HepG2 (cell line): ENCODE results near the gene BDP1. TPM values are rescaled to one million over a fixed set of nuclear protein-coding genes. Genes with fewer than 3 reads are reported as not detected.
"Not testable (repeated sequence)": the region's sequence is repeated elsewhere in the genome, so short reads cannot be mapped to it uniquely, and the experiment has no call there.

Experiments used
- ATAC-seq: fragments of 200-7000 bp; cut with Tn5 transposase; 3 replicates; pipeline ENCODE4 v1.9.1; 2020; ENCODE audit warnings: mild to moderate bottlenecking, moderate library complexity
- BruUV-seq: library from RNA; stranded (reverse); fragments of 400-500 nt; replicated peaks from 2 replicates; lab custom pipeline; 2021; lab: Mats Ljungman, UMichigan
- CTCF ChIA-PET: fragments of 300-600 bp; formaldehyde crosslinking; extraction: SDS; loops from one replicate; lab custom pipeline; 2021; ENCODE audit warnings: low total read pairs, inconsistent platforms, low intra/inter-chr PET ratio; lab: Yijun Ruan, JAX
- POLR2A ChIA-PET: fragments of 350-600 bp; sonication (Branson Sonifier 250); formaldehyde crosslinking; loops from one replicate; lab custom pipeline; 2020; ENCODE audit warnings: antibody characterized with exemption, inconsistent platforms; lab: Yijun Ruan, JAX
- DNase-seq: peaks from one replicate; pipeline ENCODE4 v3.0.0-alpha.2; 2015; ENCODE audit warnings: low spot score
- FAIRE-seq: peaks from 3 replicates; lab custom pipeline; 2011; peaks lifted over from hg19 to GRCh38; lab: Jason Lieb, UNC
- H2AFZ ChIP-seq: one replicate; pipeline ENCODE4 v1.6.1; 2011; ENCODE audit warnings: low read length, inconsistent platforms
- H3K27ac ChIP-seq: fragments of 300-600 bp; 3 replicates; pipeline ENCODE4 v1.8.0; 2011; ENCODE audit warnings: mixed run types, mild to moderate bottlenecking, mixed read lengths, low read length, inconsistent platforms; ENCODE audit not compliant: insufficient read depth; ENCODE audit errors: extremely low read length
- H3K27me3 ChIP-seq, 2 experiments: fragments of 200-600 bp in 1 of 2; 2 replicates in 1 of 2; 3 replicates in 1 of 2; pipeline versions ENCODE4 v1.6.0 to v1.8.0; 2011; ENCODE audit warnings: low read length in 2 of 2, mild to moderate bottlenecking in 2 of 2, moderate library complexity in 2 of 2, inconsistent platforms in 1 of 2; ENCODE audit not compliant: insufficient read depth in 2 of 2, control insufficient read depth in 1 of 2
- H3K36me3 ChIP-seq, 2 experiments: fragments of 200-600 bp in 1 of 2; replicated peaks in 1 of 2; 2 replicates in 1 of 2; 3 replicates in 1 of 2; pipeline versions ENCODE4 v1.5.1 to v1.8.0; 2011; ENCODE audit warnings: low read length in 2 of 2, inconsistent platforms in 1 of 2; ENCODE audit not compliant: insufficient read depth in 2 of 2, control insufficient read depth in 1 of 2
- H3K4me1 ChIP-seq: 2 replicates; pipeline ENCODE4 v1.5.1; 2012; ENCODE audit warnings: low read length, inconsistent platforms; ENCODE audit not compliant: insufficient read depth
- H3K4me2 ChIP-seq: 2 replicates; pipeline ENCODE4 v1.6.0; 2011; ENCODE audit warnings: low read depth, low read length, inconsistent platforms
- H3K4me3 ChIP-seq, 3 experiments: fragments of 200-600 bp in 1 of 3; sonication (generic), shearing (Covaris generic) in 1 of 3; replicated peaks in 1 of 3; 2 replicates each; pipeline ENCODE4 v1.5.1; 2011 to 2016; ENCODE audit warnings: low read length in 3 of 3, inconsistent platforms in 2 of 3, low read depth in 2 of 3, mild to moderate bottlenecking in 2 of 3, control low read depth in 1 of 3, mixed read lengths in 1 of 3; ENCODE audit not compliant: insufficient read depth in 1 of 3
- H3K79me2 ChIP-seq: one replicate; pipeline ENCODE4 v1.6.1; 2011; ENCODE audit warnings: low read length, inconsistent platforms; ENCODE audit not compliant: insufficient read depth
- H3K9ac ChIP-seq: 2 replicates; pipeline ENCODE4 v1.6.0; 2011; ENCODE audit warnings: mild to moderate bottlenecking, low read depth, low read length, inconsistent platforms; ENCODE audit not compliant: insufficient read depth
- H3K9me3 ChIP-seq: 2 replicates; pipeline ENCODE4 v1.5.1; 2012; ENCODE audit warnings: mild to moderate bottlenecking, low read length
- H4K20me1 ChIP-seq: 2 replicates; pipeline ENCODE4 v1.6.0; 2011; ENCODE audit warnings: inconsistent platforms, mild to moderate bottlenecking, low read length, moderate library complexity; ENCODE audit not compliant: insufficient read depth
- ATAD3A ChIP-seq: sonication (generic); formaldehyde crosslinking; IDR thresholded peaks from 2 replicates; pipeline ENCODE4 v1.4.0; 2020; ENCODE audit warnings: missing genetic modification reagents
- FOXA1 ChIP-seq, 2 experiments: fragments of 450-650 bp in 1 of 2; sonication (generic) in 1 of 2; formaldehyde crosslinking in 1 of 2; IDR thresholded peaks; 2 replicates each; pipeline versions ENCODE4 v1.4.0 to v1.6.1; 2016 to 2020; ENCODE audit warnings: missing genetic modification reagents in 1 of 2
- NONO ChIP-seq, 2 experiments: fragments of 450-650 bp in 1 of 2; sonication (generic) in 1 of 2; formaldehyde crosslinking in 1 of 2; IDR thresholded peaks in 1 of 2; conservative IDR thresholded peaks in 1 of 2; 2 replicates each; pipeline versions ENCODE4 v1.6.1 to v1.8.0; 2017 to 2022; ENCODE audit warnings: mild to moderate bottlenecking in 1 of 2, missing genetic modification reagents in 1 of 2, moderate library complexity in 1 of 2
- STAG1 ChIP-seq: sonication (generic); formaldehyde crosslinking; IDR thresholded peaks from 2 replicates; pipeline ENCODE4 v1.4.0; 2020; ENCODE audit warnings: missing genetic modification reagents
- ZNF34 ChIP-seq: sonication (generic); formaldehyde crosslinking; IDR thresholded peaks from 2 replicates; pipeline ENCODE4 v1.4.0; 2020; ENCODE audit warnings: mild to moderate bottlenecking, missing genetic modification reagents, borderline replicate concordance
- ZNF350 ChIP-seq: sonication (generic); formaldehyde crosslinking; IDR thresholded peaks from 2 replicates; pipeline ENCODE4 v1.4.0; 2020; ENCODE audit warnings: mild to moderate bottlenecking, low read depth, missing genetic modification reagents, borderline replicate concordance
- ZSCAN20 ChIP-seq: sonication (generic); formaldehyde crosslinking; IDR thresholded peaks from 2 replicates; pipeline ENCODE4 v1.4.0; 2020; ENCODE audit warnings: missing genetic modification reagents, mild to moderate bottlenecking, borderline replicate concordance
- WGBS: methylation state at CpG from one replicate; pipeline ENCODE4 v1.1.6; 2017; ENCODE audit warnings: low lambda C conversion rate; 5-methylcytosine and 5-hydroxymethylcytosine counted together
- in situ Hi-C: cut with HindIII; loops from 2 replicates; pipeline ENCODE4 v1.10.0; 2017; ENCODE audit warnings: low pct_unique_long_range_greater_than_20kb; ENCODE audit not compliant: extremely low pct_ligation_motif_present
- intact Hi-C: fragments of 100-400 bp; cut with micrococcal nuclease; formaldehyde crosslinking; loops from one replicate; pipeline ENCODE4 v1.10.0; 2022; ENCODE audit not compliant: unreplicated experiment
- polyA plus RNA-seq, 8 experiments: library from polyadenylated mRNA; depleted of rRNA in 3 of 8; stranded (reverse) in 7 of 8; unstranded in 1 of 8; fragments of >200 nt; fragmentation: Illumina TruSeq in 4 of 8; extraction: Trizol in 4 of 8; gene quantifications; 2 replicates each; pipeline versions ENCODE4 v1.2.1 to v1.2.3, GENCODE V29; 2011 to 2016; ENCODE audit warnings: low read depth in 4 of 8, missing spikeins in 1 of 8, mixed read lengths in 1 of 8; ENCODE audit not compliant: insufficient read depth in 1 of 8
- total RNA-seq, 5 experiments: library from RNA; depleted of rRNA; stranded (reverse); fragments of >200 nt; fragmentation: Illumina TruSeq; extraction: Trizol; gene quantifications; 2 replicates each; pipeline ENCODE4 v1.2.3, GENCODE V29; 2016; ENCODE audit warnings: low read depth in 1 of 5
- TF ChIP-seq, protein P1 (sequence below): conservative IDR thresholded peaks from 2 replicates; pipeline ENCODE4 v1.6.1; 2018; ENCODE audit warnings: missing genetic modification reagents

The BDP1 gene
- total and polyA plus RNA-seq, 2 of the 13 experiments (the other 11 are each of a cell fraction or from before 2014, with no cell fraction given), result 10.2 to 22.4 TPM

GRCh38 chr5:71455427-71456361, at the start of gene BDP1 (continued):
- TF ChIP-seq, protein P1, sequence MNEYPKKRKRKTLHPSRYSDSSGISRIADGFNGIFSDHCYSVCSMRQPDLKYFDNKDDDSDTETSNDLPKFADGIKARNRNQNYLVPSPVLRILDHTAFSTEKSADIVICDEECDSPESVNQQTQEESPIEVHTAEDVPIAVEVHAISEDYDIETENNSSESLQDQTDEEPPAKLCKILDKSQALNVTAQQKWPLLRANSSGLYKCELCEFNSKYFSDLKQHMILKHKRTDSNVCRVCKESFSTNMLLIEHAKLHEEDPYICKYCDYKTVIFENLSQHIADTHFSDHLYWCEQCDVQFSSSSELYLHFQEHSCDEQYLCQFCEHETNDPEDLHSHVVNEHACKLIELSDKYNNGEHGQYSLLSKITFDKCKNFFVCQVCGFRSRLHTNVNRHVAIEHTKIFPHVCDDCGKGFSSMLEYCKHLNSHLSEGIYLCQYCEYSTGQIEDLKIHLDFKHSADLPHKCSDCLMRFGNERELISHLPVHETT, result no peak
- TF ChIP-seq ZSCAN20 (CRISPR knock-in tag) (no peak), ZNF34 (no peak), FOXA1 (IDR thresholded peaks at IDR 0.05) (no peak), FOXA1 (CRISPR knock-in tag; IDR thresholded peaks at IDR 0.05) (no peak), ATAD3A (no peak), ZNF350 (peak; percentile 86; the same call in 1 of the 2 replicates), STAG1 (CRISPR knock-in tag) (no peak), NONO (IDR thresholded peaks at IDR 0.05) (no peak), NONO (CRISPR knock-in tag; conservative IDR thresholded peaks at IDR 0.05) (peak; percentile 82)
- TF ChIP-seq, all 625 proteins: peak for 256

DNA sequence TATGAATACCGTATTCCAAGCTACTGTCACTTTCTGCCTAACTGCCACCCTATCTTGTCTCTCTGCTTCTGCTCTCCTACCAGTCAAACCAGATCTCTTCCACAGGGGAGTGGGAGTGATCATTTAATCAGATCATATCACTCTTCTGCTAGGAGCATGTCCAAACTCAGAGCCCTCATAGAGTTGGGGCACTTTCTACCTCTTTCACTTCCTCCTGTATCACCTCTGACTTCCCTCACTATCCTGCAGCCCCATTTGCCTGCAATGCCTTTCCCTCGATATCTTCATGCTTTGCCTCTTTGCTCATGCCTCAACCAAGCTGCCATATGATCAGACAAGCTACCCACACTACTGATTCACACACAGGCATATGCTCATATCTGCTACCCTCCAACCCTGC, 45.4 kb upstream of the BDP1 start:
- POLR2A ChIA-PET, H3K4me3 ChIP-seq, CTCF ChIA-PET, H3K27me3 ChIP-seq, H3K27ac ChIP-seq, H3K9me3 ChIP-seq, H4K20me1 ChIP-seq, FAIRE-seq, in situ Hi-C loops, H2AFZ ChIP-seq, H3K4me2 ChIP-seq, H3K4me1 ChIP-seq, H3K79me2 ChIP-seq, DNase-seq, ATAC-seq, H3K9ac ChIP-seq, intact Hi-C loops, BruUV-seq, H3K36me3 ChIP-seq: not testable (repeated sequence)
- WGBS, result 2% methylated on average over 2 of the region's 2 CpGs

- H3K79me2 ChIP-seq, POLR2A ChIA-PET, H3K4me2 ChIP-seq, H3K36me3 ChIP-seq, BruUV-seq, H3K9me3 ChIP-seq, CTCF ChIA-PET, in situ Hi-C loops, H3K9ac ChIP-seq, intact Hi-C loops, H4K20me1 ChIP-seq, H3K27me3 ChIP-seq, H2AFZ ChIP-seq, H3K4me1 ChIP-seq, FAIRE-seq, DNase-seq, H3K4me3 ChIP-seq, ATAC-seq, H3K27ac ChIP-seq: not testable (repeated sequence)
- WGBS, result 3% methylated on average over 1 of the region's 2 CpGs
Measured at GRCh38 chr5:71415626-71416025, 39.8 kb upstream of the BDP1 start.

- H3K4me2 ChIP-seq, H3K9me3 ChIP-seq, H2AFZ ChIP-seq, H3K4me3 ChIP-seq, H3K4me1 ChIP-seq, H3K27me3 ChIP-seq, H3K27ac ChIP-seq, DNase-seq, ATAC-seq, H3K9ac ChIP-seq, H4K20me1 ChIP-seq, intact Hi-C loops, FAIRE-seq, H3K79me2 ChIP-seq, POLR2A ChIA-PET, BruUV-seq, in situ Hi-C loops, H3K36me3 ChIP-seq, CTCF ChIA-PET: not testable (repeated sequence)
- 10% methylated on average over 1 of the region's 1 CpG for WGBS
Measured at GRCh38 chr5:71418026-71418425, 37.4 kb upstream of the BDP1 start.
